ENCODE measurements around the gene MYL7.

- no peak for TF ChIP-seq CTCF (IDR thresholded peaks at IDR 0.05; ENCODE audit: extremely low read depth in 1 of 2, insufficient read depth in 1 of 2, low read depth in 1 of 2, low read length in 2 of 2)
- TF ChIP-seq EZH2 (IDR thresholded peaks at IDR 0.05; ENCODE audit: borderline replicate concordance, low read depth, low read length, severe bottlenecking): no peak
- TF ChIP-seq POLR2A (IDR thresholded peaks at IDR 0.05; ENCODE audit: low read depth, low read length): no peak
- no peak for TF ChIP-seq GATA2 (IDR thresholded peaks at IDR 0.05; ENCODE audit: insufficient read depth, insufficient read length, low read depth, low read length)
- no peak for TF ChIP-seq MYC (IDR thresholded peaks at IDR 0.05; ENCODE audit: low read depth, low read length)
- TF ChIP-seq POLR2AphosphoS5 (IDR thresholded peaks at IDR 0.05; ENCODE audit: insufficient read depth, low read depth, low read length): no peak
Measured at GRCh38 chr7:44104860-44105771, 36.0 kb downstream of the MYL7 start.

Data from endothelial cell of umbilical vein (primary cell).